Measurements from ENCODE around the gene HOXD10. TPM values are rescaled to one million over a fixed set of nuclear protein-coding genes. Genes with fewer than 3 reads are reported as not detected.

The HOXD10 gene
- total RNA-seq, 1 donor = not detected

DNA sequence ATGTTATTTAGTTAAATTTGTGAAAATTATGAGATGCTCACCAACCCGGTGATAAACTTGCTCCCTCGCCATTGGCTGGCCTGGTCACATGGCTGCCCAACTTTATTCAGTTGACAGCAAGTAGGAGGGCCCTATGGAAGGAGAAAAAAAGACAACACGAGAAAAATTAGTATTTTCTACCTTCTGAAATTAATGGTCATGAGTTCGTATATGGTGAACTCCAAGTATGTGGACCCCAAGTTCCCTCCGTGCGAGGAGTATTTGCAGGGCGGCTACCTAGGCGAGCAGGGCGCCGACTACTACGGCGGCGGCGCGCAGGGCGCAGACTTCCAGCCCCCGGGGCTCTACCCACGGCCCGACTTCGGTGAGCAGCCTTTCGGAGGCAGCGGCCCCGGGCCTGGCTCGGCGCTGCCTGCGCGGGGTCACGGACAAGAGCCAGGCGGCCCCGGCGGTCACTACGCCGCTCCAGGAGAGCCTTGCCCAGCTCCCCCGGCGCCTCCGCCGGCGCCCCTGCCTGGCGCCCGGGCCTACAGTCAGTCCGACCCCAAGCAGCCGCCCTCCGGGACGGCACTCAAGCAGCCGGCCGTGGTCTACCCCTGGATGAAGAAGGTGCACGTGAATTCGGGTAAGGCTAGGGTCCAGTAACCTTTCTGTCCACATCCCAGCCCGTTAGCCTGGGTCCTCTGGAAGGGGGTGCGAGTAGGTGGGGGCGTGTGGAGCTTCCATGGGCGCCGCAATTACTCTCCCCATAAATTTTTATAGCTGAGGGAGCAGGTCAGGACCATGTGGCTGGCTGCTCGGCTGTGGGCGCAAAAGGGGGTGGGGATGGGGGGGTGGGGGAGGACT lies 35.1 kb downstream of the HOXD10 start, which contains the start of gene HOXD4:
Gene HOXD4 (plus strand): TSS at position 109 of the 846 bp plus-strand sequence. CDS start 84 bp downstream, at position 193.
- peak within 1 kb of the TSS; percentile 41 for H3K4me3 ChIP-seq (ENCODE audit: low read depth, low read length)
- TF ChIP-seq, protein P1, sequence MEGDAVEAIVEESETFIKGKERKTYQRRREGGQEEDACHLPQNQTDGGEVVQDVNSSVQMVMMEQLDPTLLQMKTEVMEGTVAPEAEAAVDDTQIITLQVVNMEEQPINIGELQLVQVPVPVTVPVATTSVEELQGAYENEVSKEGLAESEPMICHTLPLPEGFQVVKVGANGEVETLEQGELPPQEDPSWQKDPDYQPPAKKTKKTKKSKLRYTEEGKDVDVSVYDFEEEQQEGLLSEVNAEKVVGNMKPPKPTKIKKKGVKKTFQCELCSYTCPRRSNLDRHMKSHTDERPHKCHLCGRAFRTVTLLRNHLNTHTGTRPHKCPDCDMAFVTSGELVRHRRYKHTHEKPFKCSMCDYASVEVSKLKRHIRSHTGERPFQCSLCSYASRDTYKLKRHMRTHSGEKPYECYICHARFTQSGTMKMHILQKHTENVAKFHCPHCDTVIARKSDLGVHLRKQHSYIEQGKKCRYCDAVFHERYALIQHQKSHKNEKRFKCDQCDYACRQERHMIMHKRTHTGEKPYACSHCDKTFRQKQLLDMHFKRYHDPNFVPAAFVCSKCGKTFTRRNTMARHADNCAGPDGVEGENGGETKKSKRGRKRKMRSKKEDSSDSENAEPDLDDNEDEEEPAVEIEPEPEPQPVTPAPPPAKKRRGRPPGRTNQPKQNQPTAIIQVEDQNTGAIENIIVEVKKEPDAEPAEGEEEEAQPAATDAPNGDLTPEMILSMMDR (IDR thresholded peaks at IDR 0.05; ENCODE audit: insufficient read depth, low read length) = no peak
- no peak for DNase-seq (ENCODE audit: low read depth)

DNA sequence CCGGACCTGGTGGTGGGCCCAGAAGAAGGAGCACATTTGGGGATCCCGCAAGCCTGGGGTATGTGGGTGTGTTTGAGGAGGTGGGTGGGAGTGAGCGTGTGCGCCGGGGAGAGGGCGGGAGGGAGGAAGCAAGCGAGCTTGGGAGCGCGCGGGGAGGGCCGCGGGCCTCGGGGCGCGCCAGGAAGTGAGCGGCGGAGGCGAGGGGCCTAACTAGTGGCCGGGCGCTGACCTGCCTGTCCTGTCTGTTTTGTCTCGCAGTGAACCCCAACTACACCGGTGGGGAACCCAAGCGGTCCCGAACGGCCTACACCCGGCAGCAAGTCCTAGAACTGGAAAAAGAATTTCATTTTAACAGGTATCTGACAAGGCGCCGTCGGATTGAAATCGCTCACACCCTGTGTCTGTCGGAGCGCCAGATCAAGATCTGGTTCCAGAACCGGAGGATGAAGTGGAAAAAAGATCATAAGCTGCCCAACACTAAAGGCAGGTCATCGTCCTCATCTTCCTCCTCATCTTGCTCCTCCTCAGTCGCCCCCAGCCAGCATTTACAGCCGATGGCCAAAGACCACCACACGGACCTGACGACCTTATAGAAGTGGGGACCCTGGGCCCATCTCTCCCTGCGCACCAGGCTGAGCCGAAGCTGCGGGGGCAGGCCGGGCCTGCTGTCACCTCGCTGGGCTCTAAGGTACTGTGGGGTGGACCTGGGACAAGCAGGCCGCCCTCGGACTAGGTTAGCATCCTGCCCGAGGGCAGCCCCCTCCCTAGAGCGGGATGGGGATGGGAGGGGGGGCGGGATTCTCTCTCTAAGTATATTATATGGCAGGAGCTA lies 36.0 kb downstream of the HOXD10 start:
- TF ChIP-seq, protein P1 (IDR thresholded peaks at IDR 0.05; ENCODE audit: insufficient read depth, low read length) = no peak
- H3K4me3 ChIP-seq (ENCODE audit: low read depth, low read length) = peak overlapping the region; percentile 9
- DNase-seq (ENCODE audit: low read depth) = no peak

DNA sequence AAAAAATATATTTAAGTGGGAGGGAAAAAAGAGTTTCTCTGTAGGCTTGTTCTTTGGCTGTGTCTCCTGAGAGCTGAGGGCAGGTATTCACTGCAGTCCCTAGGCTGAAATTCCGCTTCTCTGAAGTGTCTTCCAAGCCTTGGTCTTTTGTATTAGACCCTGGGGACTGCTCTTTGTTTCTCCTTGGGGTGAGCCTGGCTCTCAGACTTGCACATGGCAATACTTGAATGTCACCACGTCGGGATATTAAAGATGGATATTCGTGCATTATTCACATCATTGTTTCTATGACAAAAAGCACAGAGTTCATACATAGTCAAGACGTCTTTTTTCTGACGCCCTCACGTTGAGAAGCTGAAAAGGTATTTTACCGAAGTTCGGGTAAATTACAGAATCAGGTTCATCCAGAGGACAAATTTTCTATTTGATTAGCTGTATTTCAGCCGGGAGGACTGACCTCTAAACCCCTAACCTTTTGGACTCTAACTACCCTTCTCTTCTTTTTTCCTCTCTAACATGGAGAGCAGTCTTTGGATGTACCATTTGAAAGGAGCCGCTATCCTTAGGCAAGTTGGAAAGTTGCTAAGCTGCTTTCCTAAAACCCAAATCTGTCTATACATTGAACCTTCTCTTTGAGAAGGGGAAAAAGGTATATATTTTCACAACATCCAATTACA lies 38.1 kb downstream of the HOXD10 start:
- TF ChIP-seq, protein P1 (IDR thresholded peaks at IDR 0.05; ENCODE audit: insufficient read depth, low read length) = no peak
- H3K4me3 ChIP-seq (ENCODE audit: low read depth, low read length) = no peak overlapping the region
- DNase-seq (ENCODE audit: low read depth) = no peak

DNA sequence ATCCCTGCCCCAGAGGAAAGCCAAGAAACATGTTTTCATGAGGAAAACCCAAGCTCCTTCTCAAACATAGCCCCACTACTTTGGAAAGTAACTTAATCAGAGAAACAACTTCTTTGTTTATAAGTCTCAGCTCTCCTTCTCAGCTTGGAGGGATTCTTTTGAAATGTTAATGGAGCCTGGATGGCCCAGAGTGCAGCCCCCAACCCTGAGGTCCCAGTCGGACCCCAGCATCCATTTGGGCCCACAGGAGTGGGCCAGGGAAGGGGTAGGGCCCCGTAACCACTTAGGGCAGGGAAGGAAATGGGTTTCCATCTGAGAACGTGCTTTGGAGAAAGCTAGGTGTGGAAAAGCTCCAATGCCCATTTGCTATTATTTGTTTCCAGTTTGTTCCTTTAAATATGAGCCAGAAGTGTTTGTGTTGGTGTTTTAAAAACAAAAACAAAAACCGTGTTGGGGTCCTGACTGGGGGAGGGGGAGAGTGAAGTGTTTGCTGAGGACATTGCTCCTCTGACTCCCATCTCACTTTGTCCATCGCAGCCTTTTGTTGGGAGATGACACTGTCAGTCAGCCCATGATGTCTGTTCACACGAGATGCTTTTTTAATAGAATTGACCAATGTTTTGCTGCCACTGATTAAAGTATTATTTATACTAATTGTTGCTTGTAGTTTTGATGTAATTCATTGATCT lies 38.9 kb downstream of the HOXD10 start:
- TF ChIP-seq, protein P1 (IDR thresholded peaks at IDR 0.05; ENCODE audit: insufficient read depth, low read length) = no peak
- no peak for DNase-seq (ENCODE audit: low read depth)
- H3K4me3 ChIP-seq (ENCODE audit: low read depth, low read length) = no peak overlapping the region

DNA sequence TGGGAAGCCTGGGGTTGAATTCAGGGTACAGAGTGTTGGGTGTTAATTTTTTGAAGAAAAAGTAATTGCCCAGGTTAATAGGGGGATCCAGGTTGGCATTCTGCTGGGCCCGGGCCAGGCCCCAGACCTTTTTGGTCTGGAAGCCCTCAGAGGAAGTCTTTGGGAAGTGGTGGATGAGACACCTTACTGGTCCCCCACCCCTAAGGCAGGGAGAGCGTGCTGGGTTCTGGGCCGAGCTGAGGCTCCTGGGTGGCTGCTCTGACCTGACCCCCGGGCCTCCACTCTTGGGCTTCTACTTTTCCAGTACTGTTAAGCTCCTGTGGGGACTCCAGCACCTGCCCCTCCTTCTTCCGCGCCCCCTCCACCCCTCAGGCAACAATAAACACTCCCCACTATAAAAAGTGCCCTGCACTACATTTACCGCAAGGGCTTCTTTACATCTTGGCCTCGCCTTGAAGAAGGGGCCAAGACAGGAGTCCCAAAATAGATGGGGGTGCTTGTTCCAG lies 39.8 kb downstream of the HOXD10 start:
- H3K4me3 ChIP-seq (ENCODE audit: low read depth, low read length) = no peak overlapping the region
- DNase-seq (ENCODE audit: low read depth) = no peak
- TF ChIP-seq, protein P1 (IDR thresholded peaks at IDR 0.05; ENCODE audit: insufficient read depth, low read length) = no peak
